Thyroid gland (tissue), 4 donors: Measurements from ENCODE around the gene GNG3.
"Not testable (repeated sequence)": the region's sequence is repeated elsewhere in the genome, so short reads cannot be mapped to it uniquely, and the experiment has no call there.

ENCODE experiments used
- POLR2A ChIP-seq, 2 donors: fragments of 450-650 bp; IDR thresholded peaks; one replicate each; pipeline ENCODE4 v1.6.1; 2017; ENCODE audit warnings: antibody characterized with exemption in 2 of 2, mild to moderate bottlenecking in 2 of 2, moderate library complexity in 1 of 2
- TF ChIP-seq, protein P1 (sequence below), 6 experiments: fragments of 200-600 bp in 3 of 6; fragments of 450-650 bp in 3 of 6; sonication (generic) in 3 of 6; IDR thresholded peaks; one replicate each; pipeline ENCODE4 v1.5.1; 2016 to 2019; ENCODE audit warnings: antibody characterized with exemption in 6 of 6, mild to moderate bottlenecking in 2 of 6, inconsistent platforms in 1 of 6, moderate library complexity in 1 of 6

DNA sequence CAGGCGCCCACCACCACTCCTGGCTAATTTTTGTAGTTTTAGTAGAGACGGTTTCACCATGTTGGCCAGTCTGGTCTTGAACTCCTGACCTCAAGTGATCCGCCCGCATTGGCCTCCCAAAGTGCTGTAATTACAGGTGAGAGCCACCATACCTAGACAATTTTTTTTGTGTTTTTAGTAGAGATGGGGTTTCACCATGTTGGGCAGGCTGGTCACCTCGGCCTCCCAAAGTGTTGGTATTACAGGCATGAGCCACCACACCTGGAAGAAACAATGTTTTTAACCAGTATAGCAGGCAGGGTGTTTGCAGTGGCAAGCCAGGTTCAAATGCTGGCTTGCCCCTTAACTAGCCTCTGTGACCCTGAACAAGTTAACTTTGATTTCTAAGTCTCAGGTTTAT lies 42.5 kb downstream of the GNG3 start:
- TF ChIP-seq, protein P1, sequence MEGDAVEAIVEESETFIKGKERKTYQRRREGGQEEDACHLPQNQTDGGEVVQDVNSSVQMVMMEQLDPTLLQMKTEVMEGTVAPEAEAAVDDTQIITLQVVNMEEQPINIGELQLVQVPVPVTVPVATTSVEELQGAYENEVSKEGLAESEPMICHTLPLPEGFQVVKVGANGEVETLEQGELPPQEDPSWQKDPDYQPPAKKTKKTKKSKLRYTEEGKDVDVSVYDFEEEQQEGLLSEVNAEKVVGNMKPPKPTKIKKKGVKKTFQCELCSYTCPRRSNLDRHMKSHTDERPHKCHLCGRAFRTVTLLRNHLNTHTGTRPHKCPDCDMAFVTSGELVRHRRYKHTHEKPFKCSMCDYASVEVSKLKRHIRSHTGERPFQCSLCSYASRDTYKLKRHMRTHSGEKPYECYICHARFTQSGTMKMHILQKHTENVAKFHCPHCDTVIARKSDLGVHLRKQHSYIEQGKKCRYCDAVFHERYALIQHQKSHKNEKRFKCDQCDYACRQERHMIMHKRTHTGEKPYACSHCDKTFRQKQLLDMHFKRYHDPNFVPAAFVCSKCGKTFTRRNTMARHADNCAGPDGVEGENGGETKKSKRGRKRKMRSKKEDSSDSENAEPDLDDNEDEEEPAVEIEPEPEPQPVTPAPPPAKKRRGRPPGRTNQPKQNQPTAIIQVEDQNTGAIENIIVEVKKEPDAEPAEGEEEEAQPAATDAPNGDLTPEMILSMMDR (IDR thresholded peaks at IDR 0.05) = not testable (repeated sequence)
- TF ChIP-seq POLR2A (IDR thresholded peaks at IDR 0.05) = not testable (repeated sequence)
